B cell (primary cell): Measurements from ENCODE around the gene PLXDC1. TPM values are rescaled to one million over a fixed set of nuclear protein-coding genes. Genes with fewer than 3 reads are reported as not detected.

Experiments
- ATAC-seq: fragments of 200-7000 bp; cut with Tn5 transposase; one replicate; pipeline ENCODE4 v1.10.0; 2021; ENCODE audit warnings: low read depth, mild to moderate bottlenecking, moderate number of reproducible peaks, moderate library complexity
- CTCF ChIA-PET: fragments of 350-600 bp; sonication (Branson Sonifier 250); formaldehyde crosslinking; loops from one replicate; lab custom pipeline; 2021; ENCODE audit warnings: antibody characterized with exemption, inconsistent platforms; lab: Charles Lee
- POLR2A ChIA-PET: fragments of 350-600 bp; sonication (Branson Sonifier 250); formaldehyde crosslinking; loops from one replicate; lab custom pipeline; 2021; ENCODE audit warnings: antibody characterized with exemption; lab: Charles Lee
- DNase-seq: peaks from one replicate; pipeline ENCODE4 v3.0.0; 2013
- H2AFZ ChIP-seq: 2 replicates; pipeline ENCODE4 v1.6.1; 2012; ENCODE audit warnings: mild to moderate bottlenecking, low read depth, low read length; ENCODE audit not compliant: insufficient read depth, poor library complexity, severe bottlenecking
- H3K27ac ChIP-seq, 2 donors: 1 replicate in 1 of 2; 2 replicates in 1 of 2; pipeline ENCODE4 v1.5.1; 2012 to 2013; ENCODE audit warnings: low read length in 2 of 2, mild to moderate bottlenecking in 2 of 2, moderate library complexity in 1 of 2
- H3K27me3 ChIP-seq, 4 experiments: fragments of 200-600 bp in 1 of 4; sonication (generic) in 1 of 4; replicated peaks in 1 of 4; 1 replicate in 2 of 4; 2 replicates in 2 of 4; pipeline versions ENCODE4 v1.6.1 to v1.7.0; 2013 to 2016; ENCODE audit warnings: low read length in 3 of 4, mild to moderate bottlenecking in 2 of 4, mixed read lengths in 1 of 4, moderate library complexity in 1 of 4; ENCODE audit not compliant: insufficient read depth in 4 of 4, control insufficient read depth in 3 of 4; ENCODE audit errors: control extremely low read depth in 1 of 4
- H3K36me3 ChIP-seq, 2 experiments: replicated peaks in 1 of 2; 1 replicate in 1 of 2; 2 replicates in 1 of 2; pipeline versions ENCODE4 v1.6.1 to v1.7.1; 2013; ENCODE audit warnings: low read length in 1 of 2; ENCODE audit not compliant: insufficient read depth in 2 of 2, control insufficient read depth in 1 of 2; ENCODE audit errors: control extremely low read depth in 1 of 2, extremely low read depth in 1 of 2
- H3K4me1 ChIP-seq, 2 donors: fragments of 200-600 bp in 1 of 2; sonication (generic) in 1 of 2; 1 replicate in 1 of 2; 2 replicates in 1 of 2; pipeline versions ENCODE4 v1.5.1 to v1.6.1; 2013 to 2017; ENCODE audit warnings: low read length in 2 of 2; ENCODE audit not compliant: control insufficient read depth in 2 of 2, insufficient read depth in 2 of 2
- H3K4me2 ChIP-seq: replicated peaks from 2 replicates; pipeline ENCODE3; 2012; ENCODE audit warnings: mild to moderate bottlenecking, low read depth, low read length; ENCODE audit not compliant: poor library complexity, severe bottlenecking
- H3K4me3 ChIP-seq, 5 experiments: fragments of 200-600 bp in 1 of 5; sonication (generic) in 1 of 5; 1 replicate in 3 of 5; 2 replicates in 2 of 5; pipeline versions ENCODE4 v1.5.1 to v1.7.0; 2011 to 2016; ENCODE audit warnings: low read length in 4 of 5, mild to moderate bottlenecking in 4 of 5, low read depth in 2 of 5, control low read depth in 1 of 5, moderate library complexity in 1 of 5; ENCODE audit not compliant: insufficient read depth in 1 of 5; ENCODE audit errors: control extremely low read depth in 1 of 5, extremely low read depth in 1 of 5
- H3K79me2 ChIP-seq: fragments of 200-600 bp; sonication (generic); one replicate; pipeline ENCODE4 v1.6.0; 2016; ENCODE audit warnings: low read length; ENCODE audit not compliant: control insufficient read depth, insufficient read depth
- H3K9ac ChIP-seq: fragments of 200-600 bp; sonication (generic); 2 replicates; pipeline ENCODE4 v1.6.1; 2017; ENCODE audit warnings: mild to moderate bottlenecking, low read length, moderate library complexity
- H3K9me3 ChIP-seq, 3 donors: one replicate each; pipeline versions ENCODE4 v1.6.1 to v1.7.1; 2013; ENCODE audit warnings: low read length in 2 of 3; ENCODE audit not compliant: control insufficient read depth in 2 of 3, insufficient read depth in 1 of 3; ENCODE audit errors: control extremely low read depth in 1 of 3
- H4K20me1 ChIP-seq: 2 replicates; pipeline ENCODE4 v1.6.0; 2012; ENCODE audit warnings: mild to moderate bottlenecking, low read length; ENCODE audit not compliant: insufficient read depth, control insufficient read depth, poor library complexity, severe bottlenecking
- H3K27ac Mint-ChIP-seq: one replicate; pipeline ENCODE4 v1.8.0; 2021; ENCODE audit warnings: mixed read lengths
- H3K27me3 Mint-ChIP-seq: one replicate; pipeline ENCODE4 v1.8.0; 2021; ENCODE audit warnings: mixed read lengths
- H3K4me1 Mint-ChIP-seq: one replicate; pipeline ENCODE4 v1.8.0; 2021; ENCODE audit warnings: mixed read lengths
- H3K4me3 Mint-ChIP-seq: one replicate; pipeline ENCODE4 v1.8.0; 2021; ENCODE audit warnings: mixed read lengths
- H3K9me3 Mint-ChIP-seq: one replicate; pipeline ENCODE4 v1.8.0; 2022; ENCODE audit warnings: mixed read lengths; ENCODE audit not compliant: insufficient read depth
- CTCF ChIP-seq: fragments of 200-600 bp; IDR thresholded peaks from one replicate; pipeline ENCODE4 v1.8.0; 2022; ENCODE audit warnings: antibody characterized with exemption, mild to moderate bottlenecking
- EZH2 ChIP-seq: IDR thresholded peaks from 2 replicates; pipeline ENCODE4 v1.6.1; 2012; ENCODE audit warnings: borderline replicate concordance, low read depth, mild to moderate bottlenecking, moderate library complexity, low read length; ENCODE audit not compliant: insufficient read depth, poor library complexity, severe bottlenecking
- WGBS: methylation state at CpG from one replicate; pipeline ENCODE4 v1.1.5; 2013; ENCODE audit warnings: missing lambda C conversion rate; ENCODE audit not compliant: insufficient coverage; 5-methylcytosine and 5-hydroxymethylcytosine counted together
- intact Hi-C: fragments of 100-400 bp; cut with micrococcal nuclease; formaldehyde crosslinking; loops from one replicate; pipeline ENCODE4 v1.10.0; 2022
- polyA plus RNA-seq: library from polyadenylated mRNA; depleted of rRNA; stranded (reverse); fragments of >200 nt; gene quantifications from 2 replicates; pipeline ENCODE4 v1.2.3, GENCODE V29; 2012
- total RNA-seq, 2 donors: library from RNA; stranded (reverse); fragments of 120-200 nt in 1 of 2; gene quantifications; 1 replicate in 1 of 2; 2 replicates in 1 of 2; pipeline versions ENCODE4 v1.2.3 to v1.2.4, GENCODE V29; 2013 to 2022

The PLXDC1 gene
- total and polyA plus RNA-seq, 2 donors (not counting 1 experiment from before 2014, with no cell fraction given): 0.69 TPM; not detected in 1

GRCh38 chr17:39073353-39073752 lies 78.1 kb downstream of the PLXDC1 start:
- no peaks in the 10 kb centered on the region for H3K79me2 ChIP-seq
- no peak for ATAC-seq
- POLR2A ChIA-PET: no interaction called here
- TF ChIP-seq EZH2 (no peak), CTCF (no peak)
- no peak overlapping the region for H3K4me2 ChIP-seq
- no peaks in the 10 kb centered on the region for H3K36me3 ChIP-seq
- peaks cover 0 to 7% (median 3%) of the 10 kb centered on the region in 4 experiments for H3K27me3 ChIP-seq
- H3K4me3 ChIP-seq: no peak overlapping the region
- H3K27ac ChIP-seq: no peak overlapping the region
- 100% methylated on average over 2 of the region's 3 CpGs for WGBS
- Mint-ChIP-seq H3K9me3 (no peaks in the 10 kb centered on the region), H3K27ac (no peak overlapping the region), H3K4me3 (no peak overlapping the region), H3K27me3 (peaks cover 7% of the 10 kb centered on the region), H3K4me1 (no peaks in the 10 kb centered on the region)
- no peak overlapping the region for H2AFZ ChIP-seq
- intact Hi-C loops: no loop called here
- H4K20me1 ChIP-seq: no peaks in the 10 kb centered on the region
- peaks cover 0 to 4% of the 10 kb centered on the region in 2 donors for H3K4me1 ChIP-seq
- H3K9ac ChIP-seq: no peak overlapping the region
- DNase-seq: no peak
- CTCF ChIA-PET: no interaction called here
- H3K9me3 ChIP-seq: no peaks in the 10 kb centered on the region

GRCh38 chr17:39071573-39071972 lies 79.9 kb downstream of the PLXDC1 start:
- Histone ChIP-seq H3K4me1 (peaks cover 0 to 4% of the 10 kb centered on the region in 2 donors), H3K79me2 (no peaks in the 10 kb centered on the region), H4K20me1 (no peaks in the 10 kb centered on the region), H3K9ac (no peak overlapping the region), H3K27ac (no peak overlapping the region), H3K4me3 (no peak overlapping the region), H3K27me3 (peaks cover 0 to 8% (median 4%) of the 10 kb centered on the region in 4 experiments), H3K36me3 (no peaks in the 10 kb centered on the region), H3K9me3 (no peaks in the 10 kb centered on the region), H3K4me2 (no peak overlapping the region), H2AFZ (no peak overlapping the region)
- WGBS: 88% methylated on average over 1 of the region's 4 CpGs
- no peak overlapping the region for H3K4me3 Mint-ChIP-seq
- no peak for TF ChIP-seq CTCF
- TF ChIP-seq EZH2: no peak
- peaks cover 7% of the 10 kb centered on the region for H3K27me3 Mint-ChIP-seq
- DNase-seq (no peak), ATAC-seq (no peak)
- CTCF ChIA-PET: interaction anchor here (1.8 kb wide), 1 partner anchor 82 kb away, joined by 13 read pairs; no protein-coding TSS in a partner anchor
- no peak overlapping the region for H3K27ac Mint-ChIP-seq
- POLR2A ChIA-PET: no interaction called here
- no peaks in the 10 kb centered on the region for H3K9me3 Mint-ChIP-seq
- H3K4me1 Mint-ChIP-seq: no peaks in the 10 kb centered on the region
- intact Hi-C loops: no loop called here
